Keratinocyte (primary cell): ENCODE data around the gene TBC1D16. TPM values are rescaled to one million over a fixed set of nuclear protein-coding genes. Genes with fewer than 3 reads are reported as not detected.
"Not testable (repeated sequence)": the region's sequence is repeated elsewhere in the genome, so short reads cannot be mapped to it uniquely, and the experiment has no call there.

Experiments used
- DNase-seq: peaks from one replicate; pipeline ENCODE4 v3.0.0-alpha.2; 2011; ENCODE audit warnings: low read depth, missing footprints, low spot score
- FAIRE-seq: peaks from 2 replicates; lab custom pipeline; 2011; peaks lifted over from hg19 to GRCh38; lab: Jason Lieb, UNC
- H2AFZ ChIP-seq: 2 replicates; pipeline ENCODE4 v1.6.0; 2012; ENCODE audit warnings: low read length, control low read depth, inconsistent platforms; ENCODE audit not compliant: control insufficient read depth
- H3K27ac ChIP-seq: 2 replicates; pipeline ENCODE4 v1.5.1; 2011; ENCODE audit warnings: low read length; ENCODE audit not compliant: control insufficient read depth, insufficient read depth
- H3K27me3 ChIP-seq: 3 replicates; pipeline ENCODE4 v1.6.0; 2011; ENCODE audit warnings: low read length; ENCODE audit not compliant: control insufficient read depth, insufficient read depth; ENCODE audit errors: extremely low read depth
- H3K36me3 ChIP-seq, 2 experiments: 2 replicates in 1 of 2; 3 replicates in 1 of 2; pipeline ENCODE4 v1.5.1; 2011; ENCODE audit warnings: low read length in 2 of 2, mild to moderate bottlenecking in 1 of 2; ENCODE audit not compliant: control insufficient read depth in 2 of 2, insufficient read depth in 2 of 2; ENCODE audit errors: extremely low read depth in 1 of 2
- H3K4me1 ChIP-seq: 3 replicates; pipeline ENCODE4 v1.5.1; 2011; ENCODE audit warnings: low read length; ENCODE audit not compliant: control insufficient read depth, insufficient read depth; ENCODE audit errors: extremely low read depth
- H3K4me2 ChIP-seq: 3 replicates; pipeline ENCODE4 v1.6.0; 2011; ENCODE audit warnings: low read depth, low read length; ENCODE audit not compliant: control insufficient read depth, insufficient read depth; ENCODE audit errors: extremely low read depth
- H3K4me3 ChIP-seq, 3 experiments: fragments of 200-600 bp in 1 of 3; sonication (generic) in 1 of 3; 2 replicates in 2 of 3; 3 replicates in 1 of 3; pipeline ENCODE4 v1.5.1; 2011 to 2016; ENCODE audit warnings: low read length in 3 of 3, mild to moderate bottlenecking in 3 of 3, control low read depth in 2 of 3, inconsistent platforms in 1 of 3, low read depth in 1 of 3, mixed read lengths in 1 of 3, mixed run types in 1 of 3, moderate library complexity in 1 of 3; ENCODE audit not compliant: control insufficient read depth in 2 of 3, insufficient read depth in 2 of 3; ENCODE audit errors: extremely low read depth in 1 of 3
- H3K79me2 ChIP-seq: 2 replicates; pipeline ENCODE4 v1.6.0; 2012; ENCODE audit warnings: low read length; ENCODE audit not compliant: control insufficient read depth, insufficient read depth
- H3K9ac ChIP-seq: 3 replicates; pipeline ENCODE4 v1.6.0; 2011; ENCODE audit warnings: low read length; ENCODE audit not compliant: control insufficient read depth, insufficient read depth; ENCODE audit errors: extremely low read depth
- H3K9me1 ChIP-seq: 3 replicates; pipeline ENCODE4 v1.6.0; 2011; ENCODE audit warnings: low read length; ENCODE audit not compliant: control insufficient read depth, insufficient read depth; ENCODE audit errors: extremely low read depth
- H3K9me3 ChIP-seq: 2 replicates; pipeline ENCODE4 v1.5.1; 2012; ENCODE audit warnings: low read depth, low read length; ENCODE audit not compliant: control insufficient read depth
- H4K20me1 ChIP-seq: 3 replicates; pipeline ENCODE4 v1.6.0; 2011; ENCODE audit warnings: low read length; ENCODE audit not compliant: control insufficient read depth, insufficient read depth; ENCODE audit errors: extremely low read depth
- CTCF ChIP-seq, 3 experiments: IDR thresholded peaks in 1 of 3; conservative IDR thresholded peaks in 1 of 3; optimal IDR thresholded peaks in 1 of 3; 2 replicates in 2 of 3; 3 replicates in 1 of 3; pipeline versions ENCODE3 to v1.5.1; 2011; ENCODE audit warnings: low read length in 3 of 3, mild to moderate bottlenecking in 3 of 3, moderate library complexity in 2 of 3, control low read depth in 1 of 3, inconsistent platforms in 1 of 3; ENCODE audit not compliant: insufficient read depth in 2 of 3; ENCODE audit errors: extremely low read depth in 1 of 3
- EZH2 ChIP-seq: IDR thresholded peaks from one replicate; pipeline ENCODE4 v1.6.1; 2012; ENCODE audit warnings: inconsistent platforms, mild to moderate bottlenecking, low read length, moderate library complexity
- dilution Hi-C: fragments of 300-500 bp; cut with MboI; formaldehyde crosslinking; loops from one replicate; pipeline ENCODE4 v1.7.0; 2020; ENCODE audit warnings: low sequenced_read_pairs; ENCODE audit not compliant: extremely low pct_ligation_motif_present
- polyA plus RNA-seq, 5 experiments: library from polyadenylated mRNA; depleted of rRNA in 3 of 5; stranded (reverse) in 3 of 5; stranded (forward) in 1 of 5; unstranded in 1 of 5; fragments of >200 nt; gene quantifications; 1 replicate in 1 of 5; 2 replicates in 3 of 5; 3 replicates in 1 of 5; pipeline versions ENCODE4 v1.2.1 to v1.2.3, GENCODE V29; 2011 to 2012; ENCODE audit warnings: missing spikeins in 2 of 5, low read depth in 1 of 5, low replicate concordance in 1 of 5

The TBC1D16 gene
- polyA plus RNA-seq, 1 donor (not counting 4 experiments of a cell fraction or from before 2014, with no cell fraction given), result 8.6 TPM

GRCh38 chr17:79968116-79968515 lies 67.6 kb downstream of the TBC1D16 start:
- Histone ChIP-seq H3K4me3 (no peak overlapping the region), H3K4me2 (no peak overlapping the region), H3K9ac (no peak overlapping the region), H3K36me3 (no peaks in the 10 kb centered on the region), H3K27ac (no peak overlapping the region), H3K4me1 (peaks cover 7% of the 10 kb centered on the region), H3K79me2 (no peaks in the 10 kb centered on the region), H3K9me1 (no peaks in the 10 kb centered on the region), H2AFZ (no peak overlapping the region), H4K20me1 (no peaks in the 10 kb centered on the region), H3K9me3 (no peaks in the 10 kb centered on the region), H3K27me3 (no peaks in the 10 kb centered on the region)
- TF ChIP-seq EZH2, result no peak
- no peak for DNase-seq
- dilution Hi-C loops, result no loop called here
- no peak for FAIRE-seq

DNA sequence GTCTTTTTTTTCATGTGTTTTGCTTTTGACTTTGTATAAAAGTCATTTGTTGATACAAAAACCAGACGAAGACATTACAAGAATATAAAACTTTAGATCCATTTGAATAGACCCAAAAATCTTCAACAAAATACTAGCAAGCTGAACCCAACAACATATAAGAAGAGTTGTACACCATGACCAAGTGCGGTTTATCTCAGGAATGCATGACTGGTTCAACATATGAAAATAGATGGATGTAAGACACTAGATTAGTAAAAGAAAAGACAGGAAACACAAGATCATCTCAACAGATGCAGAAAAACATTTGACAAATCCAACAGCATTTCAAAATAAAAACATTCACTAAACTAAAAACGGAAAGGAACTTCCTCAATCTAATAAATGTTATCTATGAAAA lies 69.0 kb downstream of the TBC1D16 start:
- H4K20me1 ChIP-seq, result no peaks in the 10 kb centered on the region
- no peaks in the 10 kb centered on the region for H3K36me3 ChIP-seq
- FAIRE-seq (no peak), DNase-seq (no peak)
- no peaks in the 10 kb centered on the region for H3K9me1 ChIP-seq
- dilution Hi-C loops, result no loop called here
- H3K27ac ChIP-seq, result no peak overlapping the region
- TF ChIP-seq CTCF (optimal IDR thresholded peaks at IDR 0.05 in 1 of 3, IDR thresholded peaks at IDR 0.05 in 1 of 3, conservative IDR thresholded peaks at IDR 0.05 in 1 of 3; ENCODE audit: extremely low read depth in 1 of 3, insufficient read depth in 2 of 3, low read length in 3 of 3) (no peak), EZH2 (no peak)
- H3K4me1 ChIP-seq, result peaks cover 7% of the 10 kb centered on the region
- no peaks in the 10 kb centered on the region for H3K27me3 ChIP-seq
- H3K9ac ChIP-seq, result no peak overlapping the region
- H2AFZ ChIP-seq, result no peak overlapping the region
- no peaks in the 10 kb centered on the region for H3K9me3 ChIP-seq
- H3K79me2 ChIP-seq, result no peaks in the 10 kb centered on the region
- no peak overlapping the region for H3K4me2 ChIP-seq
- no peak overlapping the region for H3K4me3 ChIP-seq

DNA sequence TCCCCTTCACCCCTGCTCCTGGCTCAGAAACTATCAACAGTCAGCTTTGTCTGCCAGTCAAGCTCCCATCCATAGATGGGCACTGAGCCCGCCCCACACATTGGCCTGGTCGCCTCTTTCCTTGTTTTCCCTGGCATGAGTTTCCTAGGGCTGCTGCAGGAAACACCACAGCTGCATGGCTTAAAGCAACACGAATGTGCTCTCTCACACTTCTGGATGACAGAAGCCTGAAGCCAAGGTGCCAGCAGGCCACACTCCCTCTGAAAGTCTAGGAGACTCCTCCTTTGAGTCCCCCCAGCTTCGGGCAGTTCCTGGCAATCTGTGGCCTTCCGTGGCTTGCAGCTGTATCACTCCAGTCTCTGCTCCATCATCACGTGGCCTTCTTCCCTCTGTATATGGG lies 69.9 kb downstream of the TBC1D16 start:
- Histone ChIP-seq H4K20me1 (no peaks in the 10 kb centered on the region), H3K4me3 (no peak overlapping the region), H2AFZ (no peak overlapping the region), H3K4me1 (peaks cover 11% of the 10 kb centered on the region), H3K27me3 (no peaks in the 10 kb centered on the region), H3K79me2 (no peaks in the 10 kb centered on the region), H3K4me2 (no peak overlapping the region), H3K27ac (no peak overlapping the region), H3K9ac (no peak overlapping the region), H3K9me1 (no peaks in the 10 kb centered on the region), H3K9me3 (no peaks in the 10 kb centered on the region), H3K36me3 (no peaks in the 10 kb centered on the region)
- FAIRE-seq (no peak), DNase-seq (no peak)
- TF ChIP-seq CTCF (optimal IDR thresholded peaks at IDR 0.05 in 1 of 3, IDR thresholded peaks at IDR 0.05 in 1 of 3, conservative IDR thresholded peaks at IDR 0.05 in 1 of 3; ENCODE audit: extremely low read depth in 1 of 3, insufficient read depth in 2 of 3, low read length in 3 of 3) (no peak), EZH2 (no peak)
- dilution Hi-C loops, result no loop called here

GRCh38 chr17:79962467-79962866 lies 73.2 kb downstream of the TBC1D16 start:
- FAIRE-seq, H3K79me2 ChIP-seq, DNase-seq, dilution Hi-C loops, H3K9me1 ChIP-seq, H3K9ac ChIP-seq, H3K36me3 ChIP-seq, H4K20me1 ChIP-seq, H3K4me2 ChIP-seq, H3K27ac ChIP-seq, H3K27me3 ChIP-seq, H3K4me1 ChIP-seq, H3K4me3 ChIP-seq, H3K9me3 ChIP-seq, H2AFZ ChIP-seq: not testable (repeated sequence)
